Activated CD4-positive, alpha-beta memory T cell treated with anti-CD3 and anti-CD28 coated beads, Interleukin-2, amount 10 ng/mL, durations not matched to agents 7 days and 5 days (primary cell): Measurements from ENCODE around the gene GALNT18. TPM values are rescaled to one million over a fixed set of nuclear protein-coding genes. Genes with fewer than 3 reads are reported as not detected.

ENCODE experiments used
- CTCF ChIA-PET: fragments of 350-600 bp; sonication (Branson Sonifier 250); formaldehyde crosslinking; loops from one replicate; lab custom pipeline; 2021; ENCODE audit warnings: antibody characterized with exemption, inconsistent platforms; lab: Charles Lee
- POLR2A ChIA-PET: fragments of 350-600 bp; sonication (Branson Sonifier 250); formaldehyde crosslinking; loops from one replicate; lab custom pipeline; 2021; ENCODE audit warnings: antibody characterized with exemption; lab: Charles Lee
- DNase-seq: peaks from one replicate; pipeline ENCODE4 v3.0.0-alpha.2; 2020
- H3K27ac Mint-ChIP-seq: one replicate; pipeline ENCODE4 v1.8.0; 2021; ENCODE audit warnings: mild to moderate bottlenecking, mixed read lengths
- H3K27me3 Mint-ChIP-seq: one replicate; pipeline ENCODE4 v1.8.0; 2021; ENCODE audit warnings: mixed read lengths
- H3K36me3 Mint-ChIP-seq: one replicate; pipeline ENCODE4 v1.8.0; 2021; ENCODE audit warnings: low read depth, mixed read lengths
- H3K4me1 Mint-ChIP-seq: one replicate; pipeline ENCODE4 v1.8.0; 2021; ENCODE audit warnings: mixed read lengths
- H3K4me3 Mint-ChIP-seq: one replicate; pipeline ENCODE4 v1.8.0; 2021; ENCODE audit warnings: mild to moderate bottlenecking, mixed read lengths
- H3K9me3 Mint-ChIP-seq: one replicate; pipeline ENCODE4 v1.8.0; 2021; ENCODE audit warnings: mixed read lengths
- total RNA-seq, 2 experiments: library from RNA; stranded (reverse); gene quantifications; one replicate each; pipeline ENCODE4 v1.2.3, GENCODE V29; 2021

Gene GALNT18
- total RNA-seq, 2 experiments from 2014 or later = 0.60 to 0.93 TPM

DNA sequence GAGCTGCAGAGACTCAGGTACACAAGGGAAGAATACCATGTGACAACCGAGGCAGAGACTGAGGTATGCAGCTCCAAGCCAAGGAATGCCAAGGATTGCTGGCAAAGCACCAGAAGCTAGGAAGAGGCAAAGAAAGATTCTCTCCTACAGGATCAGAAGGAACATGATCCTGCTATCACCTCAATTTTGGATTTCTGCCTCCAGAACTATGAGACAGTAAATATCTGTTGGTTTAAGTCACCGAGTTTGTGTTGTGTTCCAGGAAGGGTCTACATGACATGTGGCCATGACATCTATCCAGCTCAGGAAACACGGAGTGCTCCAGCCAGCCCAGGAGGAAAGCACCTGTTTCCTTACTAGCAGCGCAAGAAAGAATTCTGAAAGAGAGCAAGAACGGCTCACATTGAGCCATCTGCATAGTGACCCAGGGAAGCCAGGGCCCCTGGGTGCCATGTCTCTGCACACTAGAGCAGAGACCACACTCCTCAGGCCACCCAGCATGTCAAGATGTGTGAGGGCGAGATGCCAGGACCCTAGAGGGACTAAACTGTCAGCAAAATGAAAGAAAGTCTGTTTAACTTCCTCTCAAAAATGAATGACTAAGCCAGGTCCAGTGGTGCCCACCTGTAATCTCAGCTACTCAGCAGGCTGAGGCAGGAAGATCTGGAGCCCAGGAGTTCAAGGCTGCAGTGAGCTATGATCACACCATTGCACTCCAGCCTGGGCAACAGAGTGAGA lies 35.6 kb upstream of the GALNT18 start:
- H3K36me3 Mint-ChIP-seq = no peaks in the 10 kb centered on the region
- H3K4me1 Mint-ChIP-seq = no peaks in the 10 kb centered on the region
- H3K9me3 Mint-ChIP-seq = no peaks in the 10 kb centered on the region
- CTCF ChIA-PET = no interaction called here
- DNase-seq = no peak
- H3K27me3 Mint-ChIP-seq = peaks cover 31% of the 10 kb centered on the region
- POLR2A ChIA-PET = no interaction called here
- no peak overlapping the region for H3K4me3 Mint-ChIP-seq
- no peak overlapping the region for H3K27ac Mint-ChIP-seq

DNA sequence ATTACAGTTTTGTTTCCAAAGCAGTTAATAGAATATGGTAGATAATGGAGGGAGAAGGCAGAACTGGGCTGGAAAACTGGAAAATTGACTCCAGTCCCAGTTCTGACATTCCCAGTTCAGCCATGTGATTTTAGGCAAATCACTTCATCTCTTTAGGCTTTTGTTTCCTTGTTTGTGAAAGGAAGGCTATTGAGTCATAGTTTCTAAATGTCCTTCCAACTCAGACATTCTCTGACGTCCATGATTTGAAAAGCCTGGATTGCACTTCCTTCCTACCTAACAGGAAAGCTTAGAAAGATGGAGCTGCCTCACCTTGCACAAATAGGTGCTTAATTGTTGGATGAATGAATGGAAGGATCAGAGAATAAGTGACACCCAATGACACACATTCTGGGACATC lies 19.8 kb upstream of the GALNT18 start:
- ChIA-PET CTCF (no interaction called here), POLR2A (no interaction called here)
- no peak overlapping the region for H3K27ac Mint-ChIP-seq

DNA sequence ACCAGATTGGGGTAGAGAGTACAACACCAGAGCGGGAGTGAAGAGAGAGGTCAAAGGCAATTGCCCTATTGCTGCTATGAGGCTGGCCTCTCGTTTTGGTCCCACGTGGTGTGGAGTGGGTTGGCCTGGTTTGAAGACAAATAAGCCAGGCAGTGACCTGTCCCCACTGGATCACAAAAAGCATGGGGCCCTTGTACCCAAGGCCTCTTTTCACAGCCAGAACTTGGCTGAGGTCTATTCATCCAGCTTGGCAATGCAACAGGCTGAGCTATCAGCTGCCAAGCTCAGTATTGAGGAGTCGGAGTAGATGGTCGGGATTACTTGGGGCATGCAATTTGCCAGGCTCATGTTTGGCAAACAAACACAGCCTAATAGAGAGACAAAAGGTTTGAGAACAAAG lies 19.2 kb upstream of the GALNT18 start:
- Mint-ChIP-seq H3K4me1 (no peaks in the 10 kb centered on the region), H3K4me3 (no peak overlapping the region), H3K27ac (no peak overlapping the region), H3K9me3 (no peaks in the 10 kb centered on the region), H3K36me3 (no peaks in the 10 kb centered on the region), H3K27me3 (peaks cover 16% of the 10 kb centered on the region)
- ChIA-PET CTCF (no interaction called here), POLR2A (no interaction called here)
- no peak for DNase-seq

More for the DNA sequence above, 19.8 kb upstream of the GALNT18 start:
- Mint-ChIP-seq H3K9me3 (no peaks in the 10 kb centered on the region), H3K27me3 (peaks cover 19% of the 10 kb centered on the region), H3K4me1 (no peaks in the 10 kb centered on the region), H3K36me3 (no peaks in the 10 kb centered on the region), H3K4me3 (no peak overlapping the region)
- DNase-seq = no peak

DNA sequence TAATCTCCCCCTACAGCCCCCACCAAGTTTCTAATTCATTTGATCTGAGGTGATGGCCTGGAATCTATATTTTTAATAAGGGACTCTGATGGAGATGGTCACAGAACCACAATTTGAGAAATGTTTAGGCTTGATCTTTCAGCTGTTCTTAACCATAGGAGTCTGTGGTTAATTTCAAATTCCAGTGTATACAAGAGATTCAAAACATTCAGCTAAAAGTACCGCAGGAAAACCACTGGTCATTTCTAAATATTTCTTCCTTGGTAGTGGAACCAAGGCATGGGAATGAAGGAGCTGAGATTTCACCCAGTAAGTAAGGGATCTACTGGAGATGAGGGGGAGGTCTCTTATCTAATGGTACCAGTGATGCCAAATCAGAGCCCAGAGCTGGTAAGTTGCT lies 18.3 kb upstream of the GALNT18 start:
- no peak for DNase-seq
- Mint-ChIP-seq H3K27ac (no peak overlapping the region), H3K27me3 (peaks cover 12% of the 10 kb centered on the region), H3K36me3 (no peaks in the 10 kb centered on the region), H3K9me3 (no peaks in the 10 kb centered on the region), H3K4me1 (no peaks in the 10 kb centered on the region), H3K4me3 (no peak overlapping the region)
- POLR2A ChIA-PET = no interaction called here
- CTCF ChIA-PET = no interaction called here

DNA sequence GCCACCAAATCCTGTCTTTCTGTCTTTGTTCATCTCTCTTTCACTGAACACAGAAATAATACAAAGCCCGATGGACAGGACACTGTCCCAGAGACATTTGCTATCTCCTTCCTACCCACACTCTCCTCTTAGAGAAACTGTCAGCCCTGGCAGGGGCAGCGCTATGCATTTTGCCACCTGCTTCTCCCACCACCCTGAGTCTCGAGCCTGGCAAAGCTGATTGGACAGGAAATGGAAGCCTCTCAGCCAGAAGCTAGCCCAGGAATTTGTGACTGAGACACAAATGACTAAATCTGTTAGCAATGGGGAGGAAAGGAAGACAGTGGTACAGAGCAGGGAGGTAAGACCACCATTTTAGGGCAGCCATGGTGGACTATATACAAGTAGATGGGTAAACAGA lies 14.9 kb upstream of the GALNT18 start:
- H3K9me3 Mint-ChIP-seq = no peaks in the 10 kb centered on the region
- H3K36me3 Mint-ChIP-seq = no peaks in the 10 kb centered on the region
- no peak overlapping the region for H3K27ac Mint-ChIP-seq
- DNase-seq = no peak
- ChIA-PET CTCF (no interaction called here), POLR2A (no interaction called here)
- H3K27me3 Mint-ChIP-seq = peaks cover 7% of the 10 kb centered on the region
- no peaks in the 10 kb centered on the region for H3K4me1 Mint-ChIP-seq
- no peak overlapping the region for H3K4me3 Mint-ChIP-seq

DNA sequence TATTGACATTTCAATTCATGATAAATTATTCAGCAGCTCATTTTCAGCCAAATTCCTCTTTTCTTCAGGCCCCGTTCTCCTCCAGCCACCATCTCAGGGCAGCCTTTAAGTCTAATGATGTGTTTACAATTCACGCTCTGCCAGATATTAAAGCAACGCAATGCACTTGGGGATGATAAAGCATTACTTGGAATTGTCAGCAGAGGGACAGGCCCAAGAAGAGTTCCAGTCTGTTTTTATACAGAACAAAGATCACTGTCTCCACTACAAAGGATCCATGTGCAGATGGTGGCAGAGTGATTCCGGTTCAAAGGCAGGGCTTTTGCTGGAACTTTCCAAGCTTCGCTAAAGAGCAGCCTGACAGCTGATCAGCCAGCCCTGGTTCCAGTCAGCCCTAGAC lies 13.6 kb upstream of the GALNT18 start:
- Mint-ChIP-seq H3K36me3 (no peaks in the 10 kb centered on the region), H3K27me3 (peaks cover 7% of the 10 kb centered on the region), H3K4me1 (no peaks in the 10 kb centered on the region), H3K27ac (no peak overlapping the region), H3K4me3 (no peak overlapping the region), H3K9me3 (no peaks in the 10 kb centered on the region)
- no peak for DNase-seq
- ChIA-PET CTCF (no interaction called here), POLR2A (no interaction called here)

DNA sequence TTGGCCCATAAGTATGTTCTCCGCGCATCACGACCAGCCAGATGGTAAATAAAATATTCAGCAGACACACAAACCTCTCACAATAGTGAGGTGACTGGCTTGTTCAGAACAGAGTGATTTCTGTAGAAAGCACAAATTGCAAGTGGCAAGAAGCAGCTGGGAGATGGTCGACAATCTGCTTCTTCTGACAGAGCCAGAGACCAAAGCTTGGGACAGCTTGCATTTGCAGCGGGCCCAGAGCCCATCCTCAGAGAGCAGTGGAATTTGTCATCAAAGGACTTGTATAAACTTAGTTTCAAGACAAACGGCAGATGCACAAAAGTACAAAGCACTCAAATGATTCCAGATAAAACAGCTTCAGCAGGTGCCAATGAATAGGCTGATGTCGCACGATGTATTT lies 7.6 kb upstream of the GALNT18 start:
- H3K27me3 Mint-ChIP-seq = peaks cover 32% of the 10 kb centered on the region
- ChIA-PET CTCF (no interaction called here), POLR2A (no interaction called here)
- DNase-seq = no peak
- no peak overlapping the region for H3K27ac Mint-ChIP-seq
- no peaks in the 10 kb centered on the region for H3K4me1 Mint-ChIP-seq
- H3K9me3 Mint-ChIP-seq = no peaks in the 10 kb centered on the region
- no peaks in the 10 kb centered on the region for H3K36me3 Mint-ChIP-seq
- H3K4me3 Mint-ChIP-seq = no peak overlapping the region

DNA sequence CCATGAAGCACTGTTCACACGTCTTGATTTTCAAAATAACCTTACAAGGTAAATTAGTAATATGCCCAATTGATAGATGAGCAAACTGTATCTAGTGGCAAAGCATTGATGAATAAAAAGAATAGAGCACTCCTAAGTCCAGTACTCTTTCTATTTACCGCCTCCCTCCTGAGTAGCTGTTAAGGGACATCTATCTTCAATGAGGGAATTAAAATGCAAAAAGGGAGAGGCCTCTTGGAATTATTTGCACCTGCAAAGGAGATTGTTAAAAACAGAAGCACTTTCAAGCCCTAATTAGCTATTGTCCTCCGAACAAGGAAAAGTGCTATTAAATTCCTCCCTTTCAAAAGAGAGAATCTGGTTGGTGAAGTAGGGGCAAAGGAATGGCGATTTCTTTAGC lies 6.8 kb upstream of the GALNT18 start:
- peaks cover 34% of the 10 kb centered on the region for H3K27me3 Mint-ChIP-seq
- H3K4me3 Mint-ChIP-seq = no peak overlapping the region
- POLR2A ChIA-PET = no interaction called here
- H3K36me3 Mint-ChIP-seq = no peaks in the 10 kb centered on the region
- no peak for DNase-seq
- no peak overlapping the region for H3K27ac Mint-ChIP-seq
- H3K4me1 Mint-ChIP-seq = no peaks in the 10 kb centered on the region
- CTCF ChIA-PET = no interaction called here
- no peaks in the 10 kb centered on the region for H3K9me3 Mint-ChIP-seq

DNA sequence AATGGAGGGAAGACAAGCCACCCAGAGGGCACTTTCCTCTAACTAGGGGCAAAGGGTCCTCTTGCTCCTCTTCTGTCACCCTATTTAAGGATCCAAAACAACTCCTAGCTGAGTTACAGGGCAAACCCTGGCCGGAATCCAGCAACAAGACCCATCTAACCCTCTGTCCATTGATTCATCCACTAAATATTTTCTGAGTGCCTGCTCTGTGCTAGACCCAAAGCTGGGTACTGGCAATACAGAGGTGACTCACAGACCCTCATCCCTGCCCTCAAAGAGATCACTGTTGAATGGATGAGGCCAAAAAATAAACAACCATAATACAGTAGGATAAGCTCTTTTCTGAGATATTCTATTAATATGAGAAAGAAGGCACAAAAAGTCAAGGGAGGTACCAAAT lies 4.3 kb upstream of the GALNT18 start:
- peaks cover 4% of the 10 kb centered on the region for H3K4me1 Mint-ChIP-seq
- no peak overlapping the region for H3K27ac Mint-ChIP-seq
- ChIA-PET POLR2A (no interaction called here), CTCF (no interaction called here)
- H3K9me3 Mint-ChIP-seq = no peaks in the 10 kb centered on the region
- H3K36me3 Mint-ChIP-seq = no peaks in the 10 kb centered on the region
- H3K4me3 Mint-ChIP-seq = no peak overlapping the region
- DNase-seq = no peak
- H3K27me3 Mint-ChIP-seq = peaks cover 49% of the 10 kb centered on the region

DNA sequence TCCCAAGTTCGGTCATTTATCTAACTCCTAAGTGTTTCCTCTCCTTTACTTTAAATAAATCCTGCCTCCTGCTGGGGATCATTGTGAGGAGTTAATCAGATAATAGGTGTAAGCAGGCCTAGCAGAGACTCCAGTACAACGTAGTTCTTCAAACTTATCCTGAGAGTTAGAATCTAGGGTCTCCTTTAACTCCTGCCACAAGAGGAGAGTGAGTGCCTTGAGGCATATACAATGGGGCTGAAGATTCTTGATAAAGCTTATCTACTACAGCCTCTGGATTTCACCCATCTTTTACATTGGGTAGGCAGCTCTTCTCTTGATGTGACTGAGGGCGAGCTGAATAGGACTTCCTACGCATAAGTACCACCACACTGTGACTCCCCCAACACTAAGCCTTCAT lies 3.1 kb upstream of the GALNT18 start:
- Mint-ChIP-seq H3K36me3 (no peaks in the 10 kb centered on the region), H3K27me3 (peaks cover 50% of the 10 kb centered on the region), H3K9me3 (no peaks in the 10 kb centered on the region), H3K4me3 (no peak overlapping the region), H3K27ac (no peak overlapping the region), H3K4me1 (peaks cover 8% of the 10 kb centered on the region)
- ChIA-PET POLR2A (interaction anchor here (1.8 kb wide), 1 partner anchor 217 kb away, joined by 5 read pairs; the partner anchor contains the start of gene USP47), CTCF (no interaction called here)
- DNase-seq = no peak

DNA sequence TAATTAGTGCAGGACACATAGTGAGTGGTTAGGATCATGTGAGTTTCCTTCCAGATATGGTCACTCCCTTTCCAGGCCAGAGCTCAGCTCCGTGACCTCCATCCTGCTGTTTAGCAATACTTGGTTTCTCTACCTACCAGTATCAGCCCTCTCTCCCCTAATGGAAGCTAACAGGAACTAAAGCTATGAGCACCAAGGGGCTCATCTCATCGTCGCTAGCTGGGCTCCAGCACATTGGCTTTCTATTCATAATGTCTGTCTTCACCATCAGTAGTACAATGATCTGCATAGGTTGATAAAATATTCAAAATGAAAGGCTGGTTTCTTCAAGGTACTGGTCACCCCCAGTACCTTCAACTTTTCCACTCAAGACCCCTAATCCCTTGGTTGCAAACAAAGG lies 2.4 kb upstream of the GALNT18 start:
- Mint-ChIP-seq H3K27me3 (peaks cover 57% of the 10 kb centered on the region), H3K27ac (no peak overlapping the region), H3K4me1 (peaks cover 8% of the 10 kb centered on the region), H3K9me3 (no peaks in the 10 kb centered on the region), H3K4me3 (no peak overlapping the region), H3K36me3 (no peaks in the 10 kb centered on the region)
- ChIA-PET POLR2A (interaction anchor here (1.8 kb wide), 1 partner anchor 218 kb away, joined by 5 read pairs; the partner anchor contains the start of gene USP47), CTCF (no interaction called here)
- DNase-seq = no peak

DNA sequence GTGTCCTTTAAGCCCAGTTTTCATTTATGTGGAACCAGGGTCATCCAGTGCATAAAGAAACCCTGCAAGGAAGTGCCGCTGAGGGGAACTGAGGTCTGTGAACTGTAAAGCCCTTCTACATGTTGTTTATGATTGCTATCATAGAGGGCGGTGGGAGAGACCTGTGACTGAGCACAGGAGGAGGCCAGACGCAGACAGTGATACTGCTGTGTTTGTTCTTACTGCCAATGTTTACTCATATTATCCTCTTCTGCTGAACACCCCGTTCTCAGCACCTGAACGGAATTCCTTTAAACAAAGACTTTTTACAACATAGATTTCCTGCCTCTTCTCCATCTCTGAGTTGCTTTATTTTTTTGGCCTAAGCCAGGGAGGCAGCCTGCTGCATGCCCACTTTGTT lies 967 bp upstream of the GALNT18 start:
- peaks cover 63% of the 10 kb centered on the region for H3K27me3 Mint-ChIP-seq
- CTCF ChIA-PET = no interaction called here
- no peak overlapping the region for H3K4me3 Mint-ChIP-seq
- H3K27ac Mint-ChIP-seq = no peak overlapping the region
- no peak for DNase-seq
- no peaks in the 10 kb centered on the region for H3K9me3 Mint-ChIP-seq
- H3K4me1 Mint-ChIP-seq = peaks cover 8% of the 10 kb centered on the region
- no peaks in the 10 kb centered on the region for H3K36me3 Mint-ChIP-seq
- POLR2A ChIA-PET = no interaction called here

DNA sequence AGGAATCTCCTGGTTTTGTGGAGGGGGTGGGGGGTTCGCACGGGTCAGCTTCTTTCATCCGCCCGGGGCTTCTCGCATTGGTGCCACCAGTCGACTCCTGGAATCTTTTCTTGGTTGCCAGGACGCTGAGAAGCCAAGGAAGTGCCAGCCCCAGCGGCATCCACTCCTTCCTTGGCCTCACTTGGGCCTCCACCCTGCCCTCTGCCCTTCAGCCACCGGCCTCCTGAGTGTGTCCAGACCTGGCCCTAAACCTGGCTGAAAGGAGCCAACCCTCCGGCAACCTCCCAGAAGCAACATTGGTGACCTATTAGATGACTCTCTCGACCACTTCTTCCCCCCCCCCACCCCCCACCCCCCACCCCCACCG lies 518 bp upstream of the GALNT18 start:
- Mint-ChIP-seq H3K27ac (no peak overlapping the region), H3K36me3 (no peaks in the 10 kb centered on the region), H3K9me3 (no peaks in the 10 kb centered on the region), H3K4me3 (no peak overlapping the region), H3K4me1 (peaks cover 8% of the 10 kb centered on the region), H3K27me3 (peaks cover 62% of the 10 kb centered on the region)
- no peak for DNase-seq
- CTCF ChIA-PET = interaction anchor here (1.4 kb wide), 1 partner anchor 166 kb away, joined by 4 read pairs; no protein-coding TSS in a partner anchor
- POLR2A ChIA-PET = no interaction called here

DNA sequence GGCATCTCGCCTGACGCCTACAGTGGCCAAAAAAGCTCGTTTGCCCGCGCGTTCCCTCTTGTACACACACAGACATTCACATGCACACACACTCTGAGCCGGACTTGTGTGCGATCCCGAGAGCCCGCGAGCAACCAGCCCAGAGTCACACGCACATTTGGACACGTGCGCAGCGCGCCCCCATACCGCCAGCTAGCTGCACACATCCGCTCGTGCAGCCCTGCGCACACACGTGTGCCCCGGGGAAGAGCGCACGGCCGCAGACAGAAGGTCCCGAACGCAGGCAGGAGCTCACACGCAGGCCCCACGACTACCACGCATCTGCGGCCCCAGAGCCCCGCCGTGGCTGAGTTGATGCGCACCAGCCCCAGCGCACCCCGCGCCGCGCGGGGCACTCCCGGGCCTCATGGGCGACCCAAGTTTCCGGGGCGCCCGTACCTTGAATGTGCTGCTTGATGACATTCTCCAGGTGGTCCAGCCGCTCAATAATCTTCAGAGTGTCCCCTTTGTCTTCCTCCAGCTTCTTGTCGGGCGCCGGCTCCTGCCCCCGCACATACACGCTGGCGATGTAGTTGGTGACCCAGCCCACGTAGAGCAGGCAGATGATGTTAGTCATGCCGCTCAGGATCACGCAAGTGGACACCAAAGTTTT lies 758 bp downstream of the GALNT18 start:
- ChIA-PET POLR2A (no interaction called here), CTCF (interaction anchor here (0.6 to 1.4 kb wide), 3 partner anchors 167 to 828 kb away, joined by 3 to 4 read pairs (median 3); no protein-coding TSS in a partner anchor)
- Mint-ChIP-seq H3K4me3 (peak overlapping the region; percentile 57), H3K27me3 (peaks cover 65% of the 10 kb centered on the region), H3K27ac (no peak overlapping the region), H3K9me3 (no peaks in the 10 kb centered on the region), H3K36me3 (no peaks in the 10 kb centered on the region), H3K4me1 (peaks cover 8% of the 10 kb centered on the region)
- peak; percentile 21 for DNase-seq
